Ascending aorta (tissue), 2 donors: ENCODE data around the gene DDX10. TPM values are rescaled to one million over a fixed set of nuclear protein-coding genes. Genes with fewer than 3 reads are reported as not detected.
A peak's percentile ranks its signal among the peaks of the same experiment; 100 is the strongest.

ENCODE experiments used
- DNase-seq, 2 donors: peaks; one replicate each; pipeline ENCODE4 v3.0.0-alpha.2; 2019; ENCODE audit warnings: low spot score in 2 of 2
- H3K27ac ChIP-seq, 2 donors: fragments of 200-600 bp; sonication (generic); one replicate each; pipeline ENCODE4 v1.5.1; 2016 to 2017; ENCODE audit warnings: mild to moderate bottlenecking in 1 of 2
- H3K27me3 ChIP-seq: fragments of 200-600 bp; sonication (generic); one replicate; pipeline ENCODE4 v1.5.1; 2017
- H3K36me3 ChIP-seq, 2 donors: fragments of 200-600 bp; sonication (generic); one replicate each; pipeline ENCODE4 v1.5.1; 2016
- H3K4me1 ChIP-seq, 2 donors: fragments of 200-600 bp; sonication (generic); one replicate each; pipeline ENCODE4 v1.5.1; 2016 to 2017; ENCODE audit warnings: mild to moderate bottlenecking in 1 of 2
- H3K4me3 ChIP-seq, 2 donors: fragments of 200-600 bp; sonication (generic); one replicate each; pipeline ENCODE4 v1.5.1; 2016 to 2017; ENCODE audit warnings: mild to moderate bottlenecking in 1 of 2
- H3K9me3 ChIP-seq, 2 donors: fragments of 200-600 bp; sonication (generic); one replicate each; pipeline ENCODE4 v1.5.1; 2016
- CTCF ChIP-seq, 3 experiments: fragments of 200-600 bp in 2 of 3; fragments of 450-650 bp in 1 of 3; sonication (generic) in 2 of 3; IDR thresholded peaks; one replicate each; pipeline ENCODE4 v1.5.1; 2016 to 2019; ENCODE audit warnings: antibody characterized with exemption in 3 of 3, mild to moderate bottlenecking in 1 of 3, moderate library complexity in 1 of 3
- intact Hi-C: fragments of 100-400 bp; cut with DNase I; formaldehyde crosslinking; loops from one replicate; pipeline ENCODE4 v1.15.1; 2023
- total RNA-seq: library from RNA; depleted of rRNA; stranded (reverse); fragments of >200 nt; gene quantifications from one replicate; pipeline ENCODE4 v1.1.0, GENCODE V29; 2016

The DDX10 gene
- total RNA-seq, 1 donor from 2014 or later: 21.9 TPM

- intact Hi-C loops: no loop called here
Measured at GRCh38 chr11:108859510-108859909, 194.6 kb downstream of the DDX10 start.

GRCh38 chr11:108863528-108863927, 198.7 kb downstream of the DDX10 start:
- Histone ChIP-seq H3K4me3 (no peak overlapping the region), H3K27me3 (no peaks in the 10 kb centered on the region), H3K27ac (no peak overlapping the region), H3K9me3 (no peaks in the 10 kb centered on the region), H3K36me3 (no peaks in the 10 kb centered on the region), H3K4me1 (no peaks in the 10 kb centered on the region)
- no peak for TF ChIP-seq CTCF (IDR thresholded peaks at IDR 0.05)
- no peak for DNase-seq
- intact Hi-C loops: no loop called here

More at GRCh38 chr11:108859510-108859909, 194.6 kb downstream of the DDX10 start:
- H3K9me3 ChIP-seq: no peaks in the 10 kb centered on the region
- TF ChIP-seq CTCF (IDR thresholded peaks at IDR 0.05): no peak
- no peaks in the 10 kb centered on the region for H3K36me3 ChIP-seq
- H3K27me3 ChIP-seq: no peaks in the 10 kb centered on the region
- no peaks in the 10 kb centered on the region for H3K4me1 ChIP-seq
- H3K27ac ChIP-seq: no peak overlapping the region
- no peak overlapping the region for H3K4me3 ChIP-seq
- DNase-seq: no peak

GRCh38 chr11:108865406-108865805, 200.5 kb downstream of the DDX10 start:
- Histone ChIP-seq H3K36me3 (no peaks in the 10 kb centered on the region), H3K27ac (no peak overlapping the region), H3K4me1 (peaks cover 0 to 4% of the 10 kb centered on the region in 2 donors), H3K27me3 (no peaks in the 10 kb centered on the region), H3K4me3 (no peak overlapping the region), H3K9me3 (no peaks in the 10 kb centered on the region)
- no peak for TF ChIP-seq CTCF (IDR thresholded peaks at IDR 0.05)
- intact Hi-C loops: no loop called here
- no peak for DNase-seq

- no peak for TF ChIP-seq CTCF (IDR thresholded peaks at IDR 0.05)
- Histone ChIP-seq H3K27me3 (no peaks in the 10 kb centered on the region), H3K9me3 (no peaks in the 10 kb centered on the region), H3K4me3 (no peak overlapping the region), H3K36me3 (no peaks in the 10 kb centered on the region), H3K27ac (no peak overlapping the region), H3K4me1 (peaks cover 4% of the 10 kb centered on the region in 2 donors)
- intact Hi-C loops: no loop called here
- DNase-seq: no peak
Measured at GRCh38 chr11:108866781-108867180, 201.9 kb downstream of the DDX10 start.

- Histone ChIP-seq H3K27ac (peak overlapping the region; percentile 51 to 62), H3K36me3 (no peaks in the 10 kb centered on the region), H3K27me3 (no peaks in the 10 kb centered on the region), H3K4me1 (peaks cover 4% of the 10 kb centered on the region in 2 donors), H3K9me3 (no peaks in the 10 kb centered on the region), H3K4me3 (peak overlapping the region; percentile 15 to 32)
- DNase-seq: no peak
- intact Hi-C loops: loop anchor here (2.0 kb wide), 1 partner anchor 172 kb away; no protein-coding TSS in a partner anchor
- TF ChIP-seq CTCF (IDR thresholded peaks at IDR 0.05): no peak
Measured at GRCh38 chr11:108870373-108871020, 205.6 kb downstream of the DDX10 start.
